Measurements from ENCODE around the gene AZIN2.
"Not testable (repeated sequence)": the region's sequence is repeated elsewhere in the genome, so short reads cannot be mapped to it uniquely, and the experiment has no call there.

DNA sequence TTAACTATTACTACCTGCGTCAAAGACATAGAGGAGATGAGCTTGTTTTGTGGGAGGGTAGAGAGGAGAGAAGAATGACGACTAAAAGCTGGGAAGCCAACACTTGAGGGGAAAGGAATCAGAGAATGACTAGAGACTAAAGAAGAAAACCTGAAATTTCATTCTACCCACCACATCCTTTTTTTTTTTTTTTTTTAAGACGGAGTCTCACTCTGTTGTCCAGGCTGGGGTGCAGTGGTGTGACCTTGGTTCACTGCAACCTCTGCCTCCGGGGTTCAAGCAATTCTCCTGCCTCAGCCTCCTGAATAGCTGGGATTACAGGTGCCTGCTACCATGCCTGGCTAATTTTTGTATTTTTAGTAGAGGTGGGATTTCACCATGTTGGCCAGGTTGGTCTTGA, 34.7 kb upstream of the AZIN2 start:
- TF ChIP-seq, protein P1, sequence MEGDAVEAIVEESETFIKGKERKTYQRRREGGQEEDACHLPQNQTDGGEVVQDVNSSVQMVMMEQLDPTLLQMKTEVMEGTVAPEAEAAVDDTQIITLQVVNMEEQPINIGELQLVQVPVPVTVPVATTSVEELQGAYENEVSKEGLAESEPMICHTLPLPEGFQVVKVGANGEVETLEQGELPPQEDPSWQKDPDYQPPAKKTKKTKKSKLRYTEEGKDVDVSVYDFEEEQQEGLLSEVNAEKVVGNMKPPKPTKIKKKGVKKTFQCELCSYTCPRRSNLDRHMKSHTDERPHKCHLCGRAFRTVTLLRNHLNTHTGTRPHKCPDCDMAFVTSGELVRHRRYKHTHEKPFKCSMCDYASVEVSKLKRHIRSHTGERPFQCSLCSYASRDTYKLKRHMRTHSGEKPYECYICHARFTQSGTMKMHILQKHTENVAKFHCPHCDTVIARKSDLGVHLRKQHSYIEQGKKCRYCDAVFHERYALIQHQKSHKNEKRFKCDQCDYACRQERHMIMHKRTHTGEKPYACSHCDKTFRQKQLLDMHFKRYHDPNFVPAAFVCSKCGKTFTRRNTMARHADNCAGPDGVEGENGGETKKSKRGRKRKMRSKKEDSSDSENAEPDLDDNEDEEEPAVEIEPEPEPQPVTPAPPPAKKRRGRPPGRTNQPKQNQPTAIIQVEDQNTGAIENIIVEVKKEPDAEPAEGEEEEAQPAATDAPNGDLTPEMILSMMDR (IDR thresholded peaks at IDR 0.05) = not testable (repeated sequence)
- TF ChIP-seq POLR2A (IDR thresholded peaks at IDR 0.05) = not testable (repeated sequence)

Measured in adrenal gland (tissue), 5 donors.